Brain microvascular endothelial cell (primary cell): ENCODE data around the gene TEKTIP1.
"Not testable (repeated sequence)": the region's sequence is repeated elsewhere in the genome, so short reads cannot be mapped to it uniquely, and the experiment has no call there.

Experiments
- DNase-seq: peaks from one replicate; pipeline ENCODE4 v3.0.0-alpha.2; 2020
- H3K27ac ChIP-seq: fragments of 250-450 bp; sonication (Bioruptor Pico); 2 replicates; pipeline ENCODE4 v1.5.1; 2020; ENCODE audit warnings: mild to moderate bottlenecking, moderate library complexity
- H3K27me3 ChIP-seq: fragments of 250-450 bp; sonication (Bioruptor Pico); replicated peaks from 2 replicates; pipeline ENCODE4 v1.5.1; 2020; ENCODE audit warnings: mild to moderate bottlenecking
- H3K36me3 ChIP-seq: fragments of 250-450 bp; sonication (Bioruptor Pico); replicated peaks from 2 replicates; pipeline ENCODE4 v1.5.1; 2020; ENCODE audit warnings: mild to moderate bottlenecking
- H3K4me3 ChIP-seq: 2 replicates; pipeline ENCODE4 v1.5.1; 2011; ENCODE audit warnings: low read depth, mild to moderate bottlenecking, control low read depth, low read length, moderate library complexity
- CTCF ChIP-seq: IDR thresholded peaks from 2 replicates; pipeline ENCODE4 v1.5.1; 2011; ENCODE audit warnings: low read depth, mild to moderate bottlenecking, moderate library complexity, low read length, control low read depth, inconsistent platforms; ENCODE audit errors: missing control alignments
- in situ Hi-C: cut with HindIII; loops from 2 replicates; pipeline ENCODE4 v1.10.0; 2017; ENCODE audit warnings: low sequenced_read_pairs, low pct_ligation_motif_present

Gene TEKTIP1

GRCh38 chr19:3506384-3507340 is 32.3 kb upstream of the TEKTIP1 start:
- peak; percentile 9 for DNase-seq

GRCh38 chr19:3507371-3508120 is 31.4 kb upstream of the TEKTIP1 start:
- DNase-seq, result no peak
- TF ChIP-seq CTCF, result no peak
- in situ Hi-C loops, result no loop called here

More at GRCh38 chr19:3506384-3507340, 32.3 kb upstream of the TEKTIP1 start:
- no peaks in the 10 kb centered on the region for H3K27me3 ChIP-seq
- peak overlapping the region; percentile 78 for H3K4me3 ChIP-seq
- H3K27ac ChIP-seq, result peak overlapping the region; percentile 78
- TF ChIP-seq CTCF, result no peak
- in situ Hi-C loops, result no loop called here
- H3K36me3 ChIP-seq, result peaks cover 16% of the 10 kb centered on the region

GRCh38 chr19:3508121-3508661 is 30.8 kb upstream of the TEKTIP1 start:
- DNase-seq, in situ Hi-C loops, H3K27me3 ChIP-seq, H3K27ac ChIP-seq, H3K4me3 ChIP-seq: not testable (repeated sequence)
- peaks cover 16% of the 10 kb centered on the region for H3K36me3 ChIP-seq

More at GRCh38 chr19:3507371-3508120, 31.4 kb upstream of the TEKTIP1 start:
- peaks cover 16% of the 10 kb centered on the region for H3K36me3 ChIP-seq
- peak overlapping the region; percentile 78 for H3K4me3 ChIP-seq
- no peak overlapping the region for H3K27ac ChIP-seq
- H3K27me3 ChIP-seq, result no peaks in the 10 kb centered on the region

GRCh38 chr19:3508771-3509535 is 30.0 kb upstream of the TEKTIP1 start:
- DNase-seq, result peak; percentile 6
- no peaks in the 10 kb centered on the region for H3K27me3 ChIP-seq
- no peak overlapping the region for H3K4me3 ChIP-seq
- in situ Hi-C loops, result no loop called here
- no peak for TF ChIP-seq CTCF
- H3K36me3 ChIP-seq, result peaks cover 16% of the 10 kb centered on the region
- peak overlapping the region; percentile 53 for H3K27ac ChIP-seq

- TF ChIP-seq CTCF, result no peak
- in situ Hi-C loops, result no loop called here
- DNase-seq, result peak; percentile 68
- peak overlapping the region; percentile 53 for H3K27ac ChIP-seq
- no peak overlapping the region for H3K4me3 ChIP-seq
- H3K27me3 ChIP-seq, result no peaks in the 10 kb centered on the region
- peaks cover 16% of the 10 kb centered on the region for H3K36me3 ChIP-seq
Observed at GRCh38 chr19:3509566-3509989, 29.4 kb upstream of the TEKTIP1 start.
